GM13976 (cell line): Measurements from ENCODE around the gene METTL24.

Source experiments
- DNase-seq: peaks from one replicate; pipeline ENCODE4 v3.0.0; 2012; ENCODE audit warnings: low spot score
- CTCF ChIP-seq: IDR thresholded peaks from 2 replicates; pipeline ENCODE4 v1.5.1; 2012; ENCODE audit warnings: borderline replicate concordance, mild to moderate bottlenecking; ENCODE audit not compliant: insufficient read depth; ENCODE audit errors: extremely low read depth, missing control alignments, control extremely low read depth
- in situ Hi-C: fragments of 300-500 bp; cut with MboI; formaldehyde crosslinking; loops from one replicate; pipeline ENCODE4 v1.12.0; 2022; ENCODE audit warnings: low sequenced_read_pairs, mixed read lengths, inconsistent platforms; ENCODE audit not compliant: unreplicated experiment

METTL24 gene

GRCh38 chr6:110329714-110330436, 28.3 kb downstream of the METTL24 start:
- TF ChIP-seq CTCF, result no peak
- no peak for DNase-seq
- in situ Hi-C loops, result no loop called here

- no peak for DNase-seq
- no peak for TF ChIP-seq CTCF
- in situ Hi-C loops, result no loop called here
These were observed 28.8 kb downstream of the METTL24 start for GRCh38 chr6:110329348-110329713.

- DNase-seq, result no peak
- TF ChIP-seq CTCF, result no peak
- in situ Hi-C loops, result no loop called here
These were observed 29.9 kb downstream of the METTL24 start for GRCh38 chr6:110328259-110328658.

- no peak for TF ChIP-seq CTCF
- no peak for DNase-seq
- in situ Hi-C loops, result no loop called here
These were observed 30.8 kb downstream of the METTL24 start for GRCh38 chr6:110327391-110327790.

GRCh38 chr6:110326609-110327008, 31.5 kb downstream of the METTL24 start:
- no peak for DNase-seq
- in situ Hi-C loops, result no loop called here
- TF ChIP-seq CTCF, result no peak

- TF ChIP-seq CTCF, result no peak
- no peak for DNase-seq
- in situ Hi-C loops, result no loop called here
These were observed 32.1 kb downstream of the METTL24 start for GRCh38 chr6:110326057-110326456.

GRCh38 chr6:110325197-110325596, 33.0 kb downstream of the METTL24 start:
- no peak for TF ChIP-seq CTCF
- no peak for DNase-seq
- in situ Hi-C loops, result no loop called here
